ENCODE results near the gene ITPR3.

The ITPR3 gene

DNA sequence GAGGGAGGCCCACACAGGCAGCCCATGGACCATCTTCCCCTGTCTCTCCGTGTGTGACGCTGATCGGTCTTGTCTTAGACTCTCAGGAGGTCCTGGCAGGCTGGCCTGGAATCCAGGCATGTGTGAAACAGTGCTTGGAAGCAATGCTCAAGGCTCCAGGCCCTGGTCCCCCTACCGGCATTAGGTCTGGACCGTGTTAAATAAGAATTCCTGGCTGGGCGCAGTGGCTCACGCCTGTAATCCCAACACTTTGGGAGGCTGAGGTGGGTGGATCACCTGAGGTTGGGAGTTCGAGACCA, 112.5 kb downstream of the ITPR3 start:
- Histone ChIP-seq H3F3A (ENCODE audit: low read depth) (no peaks in the 10 kb centered on the region), H3K36me3 (ENCODE audit: insufficient read depth, low read length) (no peaks in the 10 kb centered on the region), H3K9me3 (ENCODE audit: insufficient read depth, low read depth, low read length) (no peaks in the 10 kb centered on the region), H3K27me3 (ENCODE audit: insufficient read depth, low read length, poor library complexity, severe bottlenecking) (no peaks in the 10 kb centered on the region), H3K79me2 (ENCODE audit: insufficient read depth, low read length) (no peaks in the 10 kb centered on the region), H4K20me1 (ENCODE audit: insufficient read depth, low read length, poor library complexity, severe bottlenecking) (no peaks in the 10 kb centered on the region), H2AFZ (ENCODE audit: low read length) (no peak overlapping the region), H3K4me1 (ENCODE audit: insufficient read depth, low read length, poor library complexity, severe bottlenecking) (no peaks in the 10 kb centered on the region), H3K4me2 (ENCODE audit: low read depth, low read length, poor library complexity, severe bottlenecking) (no peak overlapping the region), H3K9ac (ENCODE audit: low read depth, low read length, poor library complexity, severe bottlenecking) (no peak overlapping the region), H3K4me3 (ENCODE audit: low read length, poor library complexity, severe bottlenecking) (no peak overlapping the region), H3K9me2 (replicated peaks; ENCODE audit: low read depth, low read length) (no peaks in the 10 kb centered on the region)
- TF ChIP-seq, protein P1, sequence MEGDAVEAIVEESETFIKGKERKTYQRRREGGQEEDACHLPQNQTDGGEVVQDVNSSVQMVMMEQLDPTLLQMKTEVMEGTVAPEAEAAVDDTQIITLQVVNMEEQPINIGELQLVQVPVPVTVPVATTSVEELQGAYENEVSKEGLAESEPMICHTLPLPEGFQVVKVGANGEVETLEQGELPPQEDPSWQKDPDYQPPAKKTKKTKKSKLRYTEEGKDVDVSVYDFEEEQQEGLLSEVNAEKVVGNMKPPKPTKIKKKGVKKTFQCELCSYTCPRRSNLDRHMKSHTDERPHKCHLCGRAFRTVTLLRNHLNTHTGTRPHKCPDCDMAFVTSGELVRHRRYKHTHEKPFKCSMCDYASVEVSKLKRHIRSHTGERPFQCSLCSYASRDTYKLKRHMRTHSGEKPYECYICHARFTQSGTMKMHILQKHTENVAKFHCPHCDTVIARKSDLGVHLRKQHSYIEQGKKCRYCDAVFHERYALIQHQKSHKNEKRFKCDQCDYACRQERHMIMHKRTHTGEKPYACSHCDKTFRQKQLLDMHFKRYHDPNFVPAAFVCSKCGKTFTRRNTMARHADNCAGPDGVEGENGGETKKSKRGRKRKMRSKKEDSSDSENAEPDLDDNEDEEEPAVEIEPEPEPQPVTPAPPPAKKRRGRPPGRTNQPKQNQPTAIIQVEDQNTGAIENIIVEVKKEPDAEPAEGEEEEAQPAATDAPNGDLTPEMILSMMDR (conservative IDR thresholded peaks at IDR 0.05; ENCODE audit: low read length), result no peak
- TF ChIP-seq EZH2phosphoT487 (IDR thresholded peaks at IDR 0.05; ENCODE audit: borderline replicate concordance), result no peak

DNA sequence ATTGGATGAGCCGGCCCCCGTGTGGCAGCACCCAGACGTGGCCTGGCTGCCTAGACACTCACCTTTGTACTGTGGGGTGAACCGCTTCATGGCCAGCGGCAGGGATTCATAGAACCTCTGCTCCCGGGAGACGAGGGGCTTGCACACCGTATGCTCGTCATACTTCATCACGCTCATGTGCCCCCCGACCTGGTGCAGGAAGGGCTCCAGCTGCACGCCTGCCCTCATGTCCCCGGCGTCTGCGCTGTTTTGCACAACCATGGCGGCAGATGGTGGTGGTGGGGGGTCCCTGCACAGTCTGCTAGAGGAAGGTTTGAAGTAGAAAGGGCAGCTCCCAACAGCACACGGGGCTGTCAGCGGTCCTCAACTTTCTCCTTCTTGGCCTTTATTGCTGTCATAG, 114.1 kb downstream of the ITPR3 start:
- Histone ChIP-seq H3K9ac (ENCODE audit: low read depth, low read length, poor library complexity, severe bottlenecking) (no peak overlapping the region), H3K4me1 (ENCODE audit: insufficient read depth, low read length, poor library complexity, severe bottlenecking) (no peaks in the 10 kb centered on the region), H3K27me3 (ENCODE audit: insufficient read depth, low read length, poor library complexity, severe bottlenecking) (no peaks in the 10 kb centered on the region), H3K36me3 (ENCODE audit: insufficient read depth, low read length) (no peaks in the 10 kb centered on the region), H4K20me1 (ENCODE audit: insufficient read depth, low read length, poor library complexity, severe bottlenecking) (no peaks in the 10 kb centered on the region), H3F3A (ENCODE audit: low read depth) (no peaks in the 10 kb centered on the region), H2AFZ (ENCODE audit: low read length) (no peak overlapping the region), H3K4me3 (ENCODE audit: low read length, poor library complexity, severe bottlenecking) (no peak overlapping the region), H3K79me2 (ENCODE audit: insufficient read depth, low read length) (no peaks in the 10 kb centered on the region), H3K9me2 (replicated peaks; ENCODE audit: low read depth, low read length) (no peaks in the 10 kb centered on the region), H3K9me3 (ENCODE audit: insufficient read depth, low read depth, low read length) (no peaks in the 10 kb centered on the region), H3K4me2 (ENCODE audit: low read depth, low read length, poor library complexity, severe bottlenecking) (no peak overlapping the region)
- TF ChIP-seq EZH2phosphoT487 (IDR thresholded peaks at IDR 0.05; ENCODE audit: borderline replicate concordance), result no peak
- TF ChIP-seq, protein P1 (conservative IDR thresholded peaks at IDR 0.05; ENCODE audit: low read length), result no peak

DNA sequence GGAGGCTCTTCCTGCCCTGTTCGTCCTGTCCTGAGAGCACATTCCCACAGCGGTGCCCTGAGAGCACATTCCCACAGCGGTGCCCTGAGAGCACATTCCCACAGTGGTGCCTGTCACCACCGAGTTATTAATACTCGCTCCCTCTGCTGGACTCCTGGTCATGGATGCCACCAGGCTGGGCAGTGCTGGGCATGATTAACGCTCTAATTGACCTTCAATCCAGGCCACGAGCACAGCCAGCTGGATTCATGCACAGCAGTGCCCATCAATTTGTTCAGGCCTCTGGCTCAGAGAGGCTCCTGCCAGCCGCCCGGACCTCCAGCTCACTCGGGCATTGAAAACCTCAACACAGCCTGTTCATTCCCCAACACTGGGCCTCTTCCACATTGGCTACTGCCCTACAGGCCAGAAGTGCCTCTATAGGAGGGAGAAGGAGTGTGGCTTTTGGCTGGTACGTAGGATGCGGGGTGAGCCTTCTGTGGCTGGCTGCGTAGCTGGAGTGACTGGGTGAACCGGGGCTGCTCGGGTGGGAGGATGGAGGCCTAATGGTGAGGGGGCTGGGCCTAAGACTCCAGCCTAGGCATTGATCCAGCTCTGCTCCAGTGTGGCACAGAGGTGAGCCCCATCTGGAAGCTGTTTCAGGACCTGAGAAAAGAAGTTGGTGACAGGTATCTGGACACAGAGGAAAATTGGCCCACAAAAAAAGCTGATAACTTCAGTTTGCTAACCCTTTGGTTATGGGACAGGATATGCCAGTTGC, 116.3 kb downstream of the ITPR3 start:
- Histone ChIP-seq H3F3A (ENCODE audit: low read depth) (no peaks in the 10 kb centered on the region), H3K4me3 (ENCODE audit: low read length, poor library complexity, severe bottlenecking) (no peak overlapping the region), H3K4me2 (ENCODE audit: low read depth, low read length, poor library complexity, severe bottlenecking) (no peak overlapping the region), H3K9ac (ENCODE audit: low read depth, low read length, poor library complexity, severe bottlenecking) (no peak overlapping the region), H3K79me2 (ENCODE audit: insufficient read depth, low read length) (no peaks in the 10 kb centered on the region), H2AFZ (ENCODE audit: low read length) (no peak overlapping the region), H3K9me2 (replicated peaks; ENCODE audit: low read depth, low read length) (no peaks in the 10 kb centered on the region), H4K20me1 (ENCODE audit: insufficient read depth, low read length, poor library complexity, severe bottlenecking) (no peaks in the 10 kb centered on the region), H3K4me1 (ENCODE audit: insufficient read depth, low read length, poor library complexity, severe bottlenecking) (no peaks in the 10 kb centered on the region), H3K36me3 (ENCODE audit: insufficient read depth, low read length) (no peaks in the 10 kb centered on the region), H3K27me3 (ENCODE audit: insufficient read depth, low read length, poor library complexity, severe bottlenecking) (no peaks in the 10 kb centered on the region), H3K9me3 (ENCODE audit: insufficient read depth, low read depth, low read length) (no peaks in the 10 kb centered on the region)
- no peak for TF ChIP-seq EZH2phosphoT487 (IDR thresholded peaks at IDR 0.05; ENCODE audit: borderline replicate concordance)

- Histone ChIP-seq H3K9me2 (replicated peaks; ENCODE audit: low read depth, low read length) (no peaks in the 10 kb centered on the region), H3K9ac (ENCODE audit: low read depth, low read length, poor library complexity, severe bottlenecking) (no peak overlapping the region), H3F3A (ENCODE audit: low read depth) (no peaks in the 10 kb centered on the region), H4K20me1 (ENCODE audit: insufficient read depth, low read length, poor library complexity, severe bottlenecking) (no peaks in the 10 kb centered on the region), H3K4me2 (ENCODE audit: low read depth, low read length, poor library complexity, severe bottlenecking) (no peak overlapping the region), H3K27me3 (ENCODE audit: insufficient read depth, low read length, poor library complexity, severe bottlenecking) (no peaks in the 10 kb centered on the region), H3K36me3 (ENCODE audit: insufficient read depth, low read length) (no peaks in the 10 kb centered on the region), H3K4me3 (ENCODE audit: low read length, poor library complexity, severe bottlenecking) (no peak overlapping the region), H2AFZ (ENCODE audit: low read length) (no peak overlapping the region), H3K4me1 (ENCODE audit: insufficient read depth, low read length, poor library complexity, severe bottlenecking) (no peaks in the 10 kb centered on the region), H3K79me2 (ENCODE audit: insufficient read depth, low read length) (no peaks in the 10 kb centered on the region), H3K9me3 (ENCODE audit: insufficient read depth, low read depth, low read length) (no peaks in the 10 kb centered on the region)
- TF ChIP-seq, protein P1 (conservative IDR thresholded peaks at IDR 0.05; ENCODE audit: low read length), result no peak
- TF ChIP-seq EZH2phosphoT487 (IDR thresholded peaks at IDR 0.05; ENCODE audit: borderline replicate concordance), result no peak
Measured at GRCh38 chr6:33738153-33738552, 117.0 kb downstream of the ITPR3 start.
